ENCODE measurements around the gene HS2ST1.

DNA sequence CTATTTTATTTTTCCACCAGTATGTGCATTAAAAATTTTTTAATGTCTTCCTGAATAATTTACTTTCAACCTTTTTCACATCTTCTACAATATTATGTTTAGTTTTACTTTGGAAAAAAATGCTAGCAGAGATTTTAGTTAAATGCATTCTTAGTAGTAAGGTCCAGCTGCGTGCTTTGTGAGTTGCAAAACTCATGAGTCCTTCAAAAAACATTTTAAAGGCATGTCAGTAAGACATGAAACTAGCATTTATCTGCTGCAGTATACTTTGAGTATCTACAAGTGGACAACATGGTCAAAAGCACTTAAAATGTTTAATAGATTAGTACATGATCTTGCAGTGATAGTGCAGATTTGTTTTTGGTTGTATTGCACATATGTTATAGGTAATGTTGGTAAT is 139.0 kb downstream of the HS2ST1 start:
- TF ChIP-seq, protein P1, sequence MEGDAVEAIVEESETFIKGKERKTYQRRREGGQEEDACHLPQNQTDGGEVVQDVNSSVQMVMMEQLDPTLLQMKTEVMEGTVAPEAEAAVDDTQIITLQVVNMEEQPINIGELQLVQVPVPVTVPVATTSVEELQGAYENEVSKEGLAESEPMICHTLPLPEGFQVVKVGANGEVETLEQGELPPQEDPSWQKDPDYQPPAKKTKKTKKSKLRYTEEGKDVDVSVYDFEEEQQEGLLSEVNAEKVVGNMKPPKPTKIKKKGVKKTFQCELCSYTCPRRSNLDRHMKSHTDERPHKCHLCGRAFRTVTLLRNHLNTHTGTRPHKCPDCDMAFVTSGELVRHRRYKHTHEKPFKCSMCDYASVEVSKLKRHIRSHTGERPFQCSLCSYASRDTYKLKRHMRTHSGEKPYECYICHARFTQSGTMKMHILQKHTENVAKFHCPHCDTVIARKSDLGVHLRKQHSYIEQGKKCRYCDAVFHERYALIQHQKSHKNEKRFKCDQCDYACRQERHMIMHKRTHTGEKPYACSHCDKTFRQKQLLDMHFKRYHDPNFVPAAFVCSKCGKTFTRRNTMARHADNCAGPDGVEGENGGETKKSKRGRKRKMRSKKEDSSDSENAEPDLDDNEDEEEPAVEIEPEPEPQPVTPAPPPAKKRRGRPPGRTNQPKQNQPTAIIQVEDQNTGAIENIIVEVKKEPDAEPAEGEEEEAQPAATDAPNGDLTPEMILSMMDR (conservative IDR thresholded peaks at IDR 0.05 in 1 of 2, IDR thresholded peaks at IDR 0.05 in 1 of 2; ENCODE audit: low read depth in 1 of 2, low read length in 2 of 2): no peak
- TF ChIP-seq EZH2 (IDR thresholded peaks at IDR 0.05; ENCODE audit: low read length, missing control alignments): no peak
